Keratinocyte (primary cell): ENCODE data around the gene PRKN. TPM values are rescaled to one million over a fixed set of nuclear protein-coding genes. Genes with fewer than 3 reads are reported as not detected.

ENCODE experiments used
- DNase-seq: peaks from one replicate; pipeline ENCODE4 v3.0.0-alpha.2; 2011; ENCODE audit warnings: low read depth, missing footprints, low spot score
- FAIRE-seq: peaks from 2 replicates; lab custom pipeline; 2011; peaks lifted over from hg19 to GRCh38; lab: Jason Lieb, UNC
- H2AFZ ChIP-seq: 2 replicates; pipeline ENCODE4 v1.6.0; 2012; ENCODE audit warnings: low read length, control low read depth, inconsistent platforms; ENCODE audit not compliant: control insufficient read depth
- H3K27ac ChIP-seq: 2 replicates; pipeline ENCODE4 v1.5.1; 2011; ENCODE audit warnings: low read length; ENCODE audit not compliant: control insufficient read depth, insufficient read depth
- H3K27me3 ChIP-seq: 3 replicates; pipeline ENCODE4 v1.6.0; 2011; ENCODE audit warnings: low read length; ENCODE audit not compliant: control insufficient read depth, insufficient read depth; ENCODE audit errors: extremely low read depth
- H3K36me3 ChIP-seq, 2 experiments: 2 replicates in 1 of 2; 3 replicates in 1 of 2; pipeline ENCODE4 v1.5.1; 2011; ENCODE audit warnings: low read length in 2 of 2, mild to moderate bottlenecking in 1 of 2; ENCODE audit not compliant: control insufficient read depth in 2 of 2, insufficient read depth in 2 of 2; ENCODE audit errors: extremely low read depth in 1 of 2
- H3K4me1 ChIP-seq: 3 replicates; pipeline ENCODE4 v1.5.1; 2011; ENCODE audit warnings: low read length; ENCODE audit not compliant: control insufficient read depth, insufficient read depth; ENCODE audit errors: extremely low read depth
- H3K4me2 ChIP-seq: 3 replicates; pipeline ENCODE4 v1.6.0; 2011; ENCODE audit warnings: low read depth, low read length; ENCODE audit not compliant: control insufficient read depth, insufficient read depth; ENCODE audit errors: extremely low read depth
- H3K4me3 ChIP-seq, 3 experiments: fragments of 200-600 bp in 1 of 3; sonication (generic) in 1 of 3; 2 replicates in 2 of 3; 3 replicates in 1 of 3; pipeline ENCODE4 v1.5.1; 2011 to 2016; ENCODE audit warnings: low read length in 3 of 3, mild to moderate bottlenecking in 3 of 3, control low read depth in 2 of 3, inconsistent platforms in 1 of 3, low read depth in 1 of 3, mixed read lengths in 1 of 3, mixed run types in 1 of 3, moderate library complexity in 1 of 3; ENCODE audit not compliant: control insufficient read depth in 2 of 3, insufficient read depth in 2 of 3; ENCODE audit errors: extremely low read depth in 1 of 3
- H3K79me2 ChIP-seq: 2 replicates; pipeline ENCODE4 v1.6.0; 2012; ENCODE audit warnings: low read length; ENCODE audit not compliant: control insufficient read depth, insufficient read depth
- H3K9ac ChIP-seq: 3 replicates; pipeline ENCODE4 v1.6.0; 2011; ENCODE audit warnings: low read length; ENCODE audit not compliant: control insufficient read depth, insufficient read depth; ENCODE audit errors: extremely low read depth
- H3K9me1 ChIP-seq: 3 replicates; pipeline ENCODE4 v1.6.0; 2011; ENCODE audit warnings: low read length; ENCODE audit not compliant: control insufficient read depth, insufficient read depth; ENCODE audit errors: extremely low read depth
- H3K9me3 ChIP-seq: 2 replicates; pipeline ENCODE4 v1.5.1; 2012; ENCODE audit warnings: low read depth, low read length; ENCODE audit not compliant: control insufficient read depth
- H4K20me1 ChIP-seq: 3 replicates; pipeline ENCODE4 v1.6.0; 2011; ENCODE audit warnings: low read length; ENCODE audit not compliant: control insufficient read depth, insufficient read depth; ENCODE audit errors: extremely low read depth
- CTCF ChIP-seq, 3 experiments: IDR thresholded peaks in 1 of 3; conservative IDR thresholded peaks in 1 of 3; optimal IDR thresholded peaks in 1 of 3; 2 replicates in 2 of 3; 3 replicates in 1 of 3; pipeline versions ENCODE3 to v1.5.1; 2011; ENCODE audit warnings: low read length in 3 of 3, mild to moderate bottlenecking in 3 of 3, moderate library complexity in 2 of 3, control low read depth in 1 of 3, inconsistent platforms in 1 of 3; ENCODE audit not compliant: insufficient read depth in 2 of 3; ENCODE audit errors: extremely low read depth in 1 of 3
- EZH2 ChIP-seq: IDR thresholded peaks from one replicate; pipeline ENCODE4 v1.6.1; 2012; ENCODE audit warnings: inconsistent platforms, mild to moderate bottlenecking, low read length, moderate library complexity
- dilution Hi-C: fragments of 300-500 bp; cut with MboI; formaldehyde crosslinking; loops from one replicate; pipeline ENCODE4 v1.7.0; 2020; ENCODE audit warnings: low sequenced_read_pairs; ENCODE audit not compliant: extremely low pct_ligation_motif_present
- polyA plus RNA-seq, 5 experiments: library from polyadenylated mRNA; depleted of rRNA in 3 of 5; stranded (reverse) in 3 of 5; stranded (forward) in 1 of 5; unstranded in 1 of 5; fragments of >200 nt; gene quantifications; 1 replicate in 1 of 5; 2 replicates in 3 of 5; 3 replicates in 1 of 5; pipeline versions ENCODE4 v1.2.1 to v1.2.3, GENCODE V29; 2011 to 2012; ENCODE audit warnings: missing spikeins in 2 of 5, low read depth in 1 of 5, low replicate concordance in 1 of 5

PRKN gene
- polyA plus RNA-seq, 1 donor (not counting 4 experiments of a cell fraction or from before 2014, with no cell fraction given): 0.67 TPM

GRCh38 chr6:162200945-162201690 lies 526.4 kb downstream of the PRKN start:
- H3K27ac ChIP-seq: no peak overlapping the region
- H2AFZ ChIP-seq: no peak overlapping the region
- H3K4me2 ChIP-seq: no peak overlapping the region
- no peak overlapping the region for H3K9ac ChIP-seq
- dilution Hi-C loops: no loop called here
- H4K20me1 ChIP-seq: no peaks in the 10 kb centered on the region
- no peak for DNase-seq
- H3K4me1 ChIP-seq: no peaks in the 10 kb centered on the region
- no peaks in the 10 kb centered on the region for H3K9me1 ChIP-seq
- no peaks in the 10 kb centered on the region for H3K36me3 ChIP-seq
- no peak overlapping the region for H3K4me3 ChIP-seq
- TF ChIP-seq CTCF (optimal IDR thresholded peaks at IDR 0.05 in 1 of 3, IDR thresholded peaks at IDR 0.05 in 1 of 3, conservative IDR thresholded peaks at IDR 0.05 in 1 of 3; ENCODE audit: extremely low read depth in 1 of 3, insufficient read depth in 2 of 3, low read length in 3 of 3) (no peak), EZH2 (no peak)
- FAIRE-seq: no peak
- H3K27me3 ChIP-seq: no peaks in the 10 kb centered on the region
- H3K9me3 ChIP-seq: no peaks in the 10 kb centered on the region
- H3K79me2 ChIP-seq: no peaks in the 10 kb centered on the region

GRCh38 chr6:162200041-162200440 lies 527.5 kb downstream of the PRKN start:
- Histone ChIP-seq H3K9me1 (no peaks in the 10 kb centered on the region), H3K4me3 (no peak overlapping the region), H3K36me3 (no peaks in the 10 kb centered on the region), H3K79me2 (no peaks in the 10 kb centered on the region), H3K27me3 (no peaks in the 10 kb centered on the region), H3K9me3 (no peaks in the 10 kb centered on the region), H3K27ac (no peak overlapping the region), H2AFZ (no peak overlapping the region), H3K4me1 (no peaks in the 10 kb centered on the region), H3K9ac (no peak overlapping the region), H3K4me2 (no peak overlapping the region), H4K20me1 (no peaks in the 10 kb centered on the region)
- no peak for FAIRE-seq
- dilution Hi-C loops: no loop called here
- no peak for DNase-seq
- TF ChIP-seq CTCF (optimal IDR thresholded peaks at IDR 0.05 in 1 of 3, IDR thresholded peaks at IDR 0.05 in 1 of 3, conservative IDR thresholded peaks at IDR 0.05 in 1 of 3; ENCODE audit: extremely low read depth in 1 of 3, insufficient read depth in 2 of 3, low read length in 3 of 3) (no peak), EZH2 (no peak)
